K562 (cell line): ENCODE data around the gene CDK9. TPM values are rescaled to one million over a fixed set of nuclear protein-coding genes. Genes with fewer than 3 reads are reported as not detected.
A peak's percentile ranks its signal among the peaks of the same experiment; 100 is the strongest.

Source experiments
- ELF4 ChIP-seq: fragments of 450-650 bp; formaldehyde crosslinking; IDR thresholded peaks from 2 replicates; pipeline ENCODE4 v1.4.0; 2022; ENCODE audit warnings: missing genetic modification characterization
- ELK3 ChIP-seq: fragments of 450-650 bp; formaldehyde crosslinking; IDR thresholded peaks from 2 replicates; pipeline ENCODE4 v1.4.0; 2020; ENCODE audit warnings: mild to moderate bottlenecking
- ERF ChIP-seq: fragments of 450-650 bp; formaldehyde crosslinking; IDR thresholded peaks from 2 replicates; pipeline ENCODE4 v1.4.0; 2020; ENCODE audit warnings: mild to moderate bottlenecking, mixed read lengths
- GATAD2B ChIP-seq: fragments of 450-650 bp; IDR thresholded peaks from 2 replicates; pipeline ENCODE4 v1.6.1; 2017; ENCODE audit warnings: mild to moderate bottlenecking, borderline replicate concordance
- IRF2 ChIP-seq: sonication (generic); formaldehyde crosslinking; IDR thresholded peaks from 2 replicates; pipeline ENCODE4 v1.8.1; 2022; ENCODE audit warnings: mild to moderate bottlenecking, missing genetic modification reagents
- KLF1 ChIP-seq: fragments of 450-650 bp; IDR thresholded peaks from 2 replicates; pipeline ENCODE4 v1.6.1; 2016; ENCODE audit warnings: missing genetic modification characterization, missing compliant biosample characterization
- MAFG ChIP-seq: fragments of 450-650 bp; conservative IDR thresholded peaks from 2 replicates; pipeline ENCODE4 v1.6.1; 2016; ENCODE audit warnings: missing genetic modification characterization, missing compliant biosample characterization
- MAX ChIP-seq: sonication (generic); formaldehyde crosslinking; IDR thresholded peaks from 2 replicates; pipeline ENCODE4 v1.9.0; 2022; ENCODE audit warnings: mild to moderate bottlenecking, missing genetic modification reagents
- RAD51 ChIP-seq: fragments of 450-650 bp; IDR thresholded peaks from 2 replicates; pipeline ENCODE4 v1.7.1; 2016; ENCODE audit warnings: low read depth, mild to moderate bottlenecking, borderline replicate concordance
- RBBP5 ChIP-seq: fragments of 200-600 bp; sonication (generic); IDR thresholded peaks from 2 replicates; pipeline ENCODE4 v1.6.1; 2012; ENCODE audit warnings: borderline replicate concordance, mild to moderate bottlenecking, low read length, control low read depth, inconsistent platforms; ENCODE audit not compliant: insufficient read depth, poor library complexity, severe bottlenecking
- RUNX1 ChIP-seq: sonication (generic); IDR thresholded peaks from 2 replicates; pipeline ENCODE4 v1.6.1; 2016; ENCODE audit warnings: antibody characterized with exemption, low read depth
- SP1 ChIP-seq: sonication (generic); formaldehyde crosslinking; IDR thresholded peaks from 2 replicates; pipeline ENCODE4 v1.8.1; 2022; ENCODE audit warnings: mild to moderate bottlenecking, missing genetic modification reagents
- TBP ChIP-seq: optimal IDR thresholded peaks from 2 replicates; pipeline ENCODE3; 2011; ENCODE audit warnings: low read depth, low read length, improper control_type of control experiment
- ZBTB43 ChIP-seq: sonication (generic); formaldehyde crosslinking; IDR thresholded peaks from 2 replicates; pipeline ENCODE4 v1.8.0; 2023; ENCODE audit warnings: mild to moderate bottlenecking, missing genetic modification reagents
- ZNF263 ChIP-seq: sonication (generic); formaldehyde crosslinking; IDR thresholded peaks from 2 replicates; pipeline ENCODE4 v1.8.0; 2022; ENCODE audit warnings: mild to moderate bottlenecking, missing genetic modification reagents, borderline replicate concordance
- ZSCAN32 ChIP-seq: fragments of 450-650 bp; formaldehyde crosslinking; IDR thresholded peaks from 2 replicates; pipeline ENCODE4 v1.4.0; 2020; ENCODE audit warnings: mild to moderate bottlenecking, moderate library complexity
- ZZZ3 ChIP-seq: fragments of 450-650 bp; IDR thresholded peaks from 2 replicates; pipeline ENCODE4 v1.6.1; 2016; ENCODE audit warnings: antibody characterized with exemption, mild to moderate bottlenecking, moderate library complexity
- polyA plus RNA-seq, 8 experiments: library from polyadenylated mRNA; depleted of rRNA in 4 of 8; stranded (reverse) in 5 of 8; unstranded in 3 of 8; fragments of >200 nt; fragmentation: Nextera tagmentation in 2 of 8; fragmentation: Illumina TruSeq in 1 of 8; extraction: Ambion mirVana in 2 of 8; extraction: Trizol in 1 of 8; gene quantifications; 2 replicates each; pipeline versions ENCODE4 v1.2.1 to v1.2.3, GENCODE V29; 2011 to 2014; ENCODE audit warnings: inconsistent platforms in 1 of 8, missing spikeins in 1 of 8
- total RNA-seq, 7 experiments: library from RNA; depleted of rRNA in 6 of 7; stranded (reverse); fragments of >200 nt in 6 of 7; fragmentation: Illumina TruSeq in 2 of 7; extraction: Trizol in 2 of 7; gene quantifications; 2 replicates each; pipeline versions ENCODE4 v1.2.1 to v1.2.3, GENCODE V29; 2011 to 2021; ENCODE audit warnings: low replicate concordance in 1 of 7
- TF ChIP-seq, protein P1 (sequence below): sonication (generic); formaldehyde crosslinking; IDR thresholded peaks from 2 replicates; pipeline ENCODE4 v1.8.1; 2023; ENCODE audit warnings: mild to moderate bottlenecking, missing genetic modification reagents
- TF ChIP-seq, protein P2 (sequence below): sonication (generic); formaldehyde crosslinking; IDR thresholded peaks from 2 replicates; pipeline ENCODE4 v1.5.0; 2020; ENCODE audit warnings: missing genetic modification reagents
- TF ChIP-seq, protein P3 (sequence below): fragments of 450-650 bp; IDR thresholded peaks from 2 replicates; pipeline ENCODE4 v1.6.1; 2018; ENCODE audit warnings: mild to moderate bottlenecking, low read depth; ENCODE audit not compliant: partially characterized antibody
- TF ChIP-seq, protein P4 (sequence below): fragments of 250-450 bp; sonication (Bioruptor Pico); IDR thresholded peaks from 2 replicates; pipeline ENCODE4 v1.5.0; 2021

CDK9 gene
- total and polyA plus RNA-seq, 9 of the 15 experiments (the other 6 are each of a cell fraction or from before 2014, with no cell fraction given): 4.2 to 78.6 (median 33.0) TPM

- peak; percentile 93 for TF ChIP-seq ELF4 (CRISPR knock-in tag)
- no peak for TF ChIP-seq RUNX1
- no peak for TF ChIP-seq KLF1 (tag)
- TF ChIP-seq, protein P1, sequence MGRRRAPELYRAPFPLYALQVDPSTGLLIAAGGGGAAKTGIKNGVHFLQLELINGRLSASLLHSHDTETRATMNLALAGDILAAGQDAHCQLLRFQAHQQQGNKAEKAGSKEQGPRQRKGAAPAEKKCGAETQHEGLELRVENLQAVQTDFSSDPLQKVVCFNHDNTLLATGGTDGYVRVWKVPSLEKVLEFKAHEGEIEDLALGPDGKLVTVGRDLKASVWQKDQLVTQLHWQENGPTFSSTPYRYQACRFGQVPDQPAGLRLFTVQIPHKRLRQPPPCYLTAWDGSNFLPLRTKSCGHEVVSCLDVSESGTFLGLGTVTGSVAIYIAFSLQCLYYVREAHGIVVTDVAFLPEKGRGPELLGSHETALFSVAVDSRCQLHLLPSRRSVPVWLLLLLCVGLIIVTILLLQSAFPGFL (CRISPR knock-in tag): no peak
- TF ChIP-seq ZSCAN32: no peak
- no peak for TF ChIP-seq ZBTB43 (CRISPR knock-in tag)
- peak; percentile 89 for TF ChIP-seq SP1 (CRISPR knock-in tag)
- TF ChIP-seq ELK3 (CRISPR knock-in tag): no peak
- no peak for TF ChIP-seq MAX (CRISPR knock-in tag)
- TF ChIP-seq, protein P2, sequence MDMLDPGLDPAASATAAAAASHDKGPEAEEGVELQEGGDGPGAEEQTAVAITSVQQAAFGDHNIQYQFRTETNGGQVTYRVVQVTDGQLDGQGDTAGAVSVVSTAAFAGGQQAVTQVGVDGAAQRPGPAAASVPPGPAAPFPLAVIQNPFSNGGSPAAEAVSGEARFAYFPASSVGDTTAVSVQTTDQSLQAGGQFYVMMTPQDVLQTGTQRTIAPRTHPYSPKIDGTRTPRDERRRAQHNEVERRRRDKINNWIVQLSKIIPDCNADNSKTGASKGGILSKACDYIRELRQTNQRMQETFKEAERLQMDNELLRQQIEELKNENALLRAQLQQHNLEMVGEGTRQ (CRISPR knock-in tag): no peak
- no peak for TF ChIP-seq GATAD2B
- TF ChIP-seq IRF2 (CRISPR knock-in tag): no peak
- TF ChIP-seq, protein P3, sequence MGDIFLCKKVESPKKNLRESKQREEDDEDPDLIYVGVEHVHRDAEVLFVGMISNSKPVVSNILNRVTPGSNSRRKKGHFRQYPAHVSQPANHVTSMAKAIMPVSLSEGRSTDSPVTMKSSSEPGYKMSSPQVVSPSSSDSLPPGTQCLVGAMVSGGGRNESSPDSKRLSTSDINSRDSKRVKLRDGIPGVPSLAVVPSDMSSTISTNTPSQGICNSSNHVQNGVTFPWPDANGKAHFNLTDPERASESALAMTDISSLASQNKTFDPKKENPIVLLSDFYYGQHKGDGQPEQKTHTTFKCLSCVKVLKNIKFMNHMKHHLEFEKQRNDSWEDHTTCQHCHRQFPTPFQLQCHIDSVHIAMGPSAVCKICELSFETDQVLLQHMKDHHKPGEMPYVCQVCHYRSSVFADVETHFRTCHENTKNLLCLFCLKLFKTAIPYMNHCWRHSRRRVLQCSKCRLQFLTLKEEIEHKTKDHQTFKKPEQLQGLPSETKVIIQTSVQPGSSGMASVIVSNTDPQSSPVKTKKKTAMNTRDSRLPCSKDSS: no peak
- no peak; the same call in 1 of the 2 replicates for TF ChIP-seq ZNF263
- no peak for TF ChIP-seq MAFG (tag)
- peak; percentile 56 for TF ChIP-seq RBBP5
- TF ChIP-seq, protein P4, sequence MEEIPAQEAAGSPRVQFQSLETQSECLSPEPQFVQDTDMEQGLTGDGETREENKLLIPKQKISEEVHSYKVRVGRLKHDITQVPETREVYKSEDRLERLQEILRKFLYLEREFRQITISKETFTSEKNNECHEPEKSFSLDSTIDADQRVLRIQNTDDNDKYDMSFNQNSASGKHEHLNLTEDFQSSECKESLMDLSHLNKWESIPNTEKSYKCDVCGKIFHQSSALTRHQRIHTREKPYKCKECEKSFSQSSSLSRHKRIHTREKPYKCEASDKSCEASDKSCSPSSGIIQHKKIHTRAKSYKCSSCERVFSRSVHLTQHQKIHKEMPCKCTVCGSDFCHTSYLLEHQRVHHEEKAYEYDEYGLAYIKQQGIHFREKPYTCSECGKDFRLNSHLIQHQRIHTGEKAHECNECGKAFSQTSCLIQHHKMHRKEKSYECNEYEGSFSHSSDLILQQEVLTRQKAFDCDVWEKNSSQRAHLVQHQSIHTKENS: no peak
- no peak for TF ChIP-seq ERF (CRISPR knock-in tag)
- TF ChIP-seq TBP: peak; percentile 90
- no peak for TF ChIP-seq RAD51
- TF ChIP-seq ZZZ3: no peak
These were observed 42.6 kb downstream of the CDK9 start (continued) for GRCh38 chr9:127828262-127829031.
